Activated CD4-positive, alpha-beta T cell treated with anti-CD3 and anti-CD28 coated beads, Interleukin-10, Interleukin-2, amounts not matched to agents 100 ng/mL and 50 ng/mL, durations not matched to agents 16 hours and 8 hours (primary cell): ENCODE measurements around the gene FAM110D.
A peak's percentile ranks its signal among the peaks of the same experiment; 100 is the strongest.

Experiments used
- DNase-seq: peaks from one replicate; pipeline ENCODE4 v3.0.0-alpha.2; 2020

Gene FAM110D

GRCh38 chr1:26158908-26159742 is at the start of gene FAM110D:
TSS of gene FAM110D (plus strand) at chr1:26159079. CDS start at chr1:26161292, 2,213 bp downstream.
- DNase-seq: no peak

DNA sequence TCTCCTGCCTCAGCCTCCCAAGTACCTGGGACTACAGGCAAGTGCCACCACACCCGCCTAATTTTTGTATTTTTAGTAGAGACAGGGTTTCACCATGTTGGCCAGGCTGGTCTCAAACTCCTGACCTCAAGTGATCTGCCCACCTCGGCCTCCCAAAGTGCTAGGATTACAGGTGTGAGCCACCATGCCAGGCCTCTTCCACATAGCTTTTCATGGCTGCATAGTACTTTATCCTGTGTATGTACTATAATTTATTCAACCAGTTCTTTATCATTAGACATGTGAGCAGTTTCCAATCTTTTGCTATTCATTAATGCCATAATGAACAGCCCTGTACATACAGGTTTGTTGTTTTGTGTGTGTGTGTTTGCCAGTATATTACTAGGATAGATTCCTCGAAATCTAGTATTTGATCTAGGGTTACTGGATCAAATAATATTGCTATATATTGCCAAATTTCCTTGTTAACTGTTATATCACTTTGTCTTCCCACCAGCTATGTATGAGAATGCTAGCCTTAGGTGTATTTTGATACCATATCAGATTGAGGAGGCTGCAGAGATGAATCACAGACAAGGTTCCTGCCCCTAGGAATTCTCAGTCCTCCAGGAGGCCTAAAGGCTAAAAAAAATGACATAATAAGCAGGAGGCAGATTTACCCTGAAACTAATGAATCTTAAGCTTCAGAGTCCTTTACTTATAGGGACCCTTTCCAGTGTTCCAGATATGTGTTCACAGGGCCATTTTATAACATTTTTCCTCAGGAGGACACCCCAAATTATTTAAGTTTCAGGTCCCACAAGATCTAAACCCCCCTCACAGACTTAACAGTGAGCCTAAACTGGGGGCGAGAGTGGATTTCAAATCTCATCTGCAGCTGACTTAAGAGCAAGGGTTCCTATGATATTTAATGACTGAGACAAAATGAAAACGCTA is 49.4 kb upstream of the FAM110D start:
- no peak for DNase-seq

- DNase-seq: peak; percentile 77
Measured at GRCh38 chr1:26110731-26111529, 47.9 kb upstream of the FAM110D start.

GRCh38 chr1:26111530-26112406 is 47.1 kb upstream of the FAM110D start, which contains the start of gene PDIK1L:
TSS of gene PDIK1L (plus strand) at chr1:26111824. CDS start at chr1:26114309, 2,485 bp downstream.
- peak; percentile 96 for DNase-seq

- DNase-seq: peak; percentile 36
Measured at GRCh38 chr1:26112407-26112775, 46.5 kb upstream of the FAM110D start.

- no peak for DNase-seq
Measured at GRCh38 chr1:26114165-26114927, 44.5 kb upstream of the FAM110D start.

GRCh38 chr1:26119892-26120608 is 38.8 kb upstream of the FAM110D start:
- DNase-seq: no peak

- DNase-seq: no peak
Measured at GRCh38 chr1:26121854-26122773, 36.8 kb upstream of the FAM110D start.

GRCh38 chr1:26122988-26123973 is 35.6 kb upstream of the FAM110D start:
- DNase-seq: peak; percentile 60

DNA sequence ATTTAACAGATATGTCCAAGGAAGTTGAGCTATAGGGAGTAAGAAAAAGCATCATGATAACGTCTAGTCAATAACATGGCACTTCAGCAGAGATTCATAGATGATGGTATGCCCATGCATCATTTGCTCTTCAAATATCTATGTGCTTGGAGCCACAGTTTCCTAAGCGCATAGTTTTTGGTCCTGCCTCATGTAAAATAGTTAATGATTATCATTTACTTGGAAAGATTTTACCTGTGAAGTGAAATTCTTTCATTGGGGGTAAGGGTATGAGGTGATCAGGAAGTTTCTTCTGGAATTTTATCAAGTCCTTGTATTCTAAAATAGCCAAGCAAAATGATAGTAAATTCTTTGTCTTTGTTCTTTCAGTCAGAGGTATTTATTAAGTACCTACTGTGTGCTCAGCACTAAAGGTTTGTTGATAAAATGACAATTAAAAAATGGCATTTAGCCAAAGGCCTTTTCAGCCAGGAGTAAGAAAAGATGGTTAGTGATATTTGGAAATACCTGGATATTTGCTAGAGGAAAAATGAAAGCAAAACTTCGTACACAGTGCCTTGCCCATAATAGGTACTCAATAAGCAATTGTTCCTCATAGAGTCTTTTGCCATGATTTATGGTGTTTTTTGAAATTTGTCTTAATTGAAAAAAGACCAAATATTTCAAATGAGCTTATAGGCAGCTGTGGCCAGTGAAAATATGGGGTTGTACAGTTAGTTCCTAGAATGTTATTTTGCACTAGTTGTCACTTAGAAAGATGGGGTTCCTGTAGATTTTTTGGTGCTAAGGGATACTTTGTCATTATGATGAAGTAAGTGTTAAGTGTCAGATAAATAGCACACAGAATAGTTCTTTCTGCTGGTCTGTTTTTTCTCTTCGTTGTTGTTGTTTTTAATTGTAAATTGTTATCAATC is 34.2 kb upstream of the FAM110D start:
- no peak for DNase-seq

GRCh38 chr1:26125382-26125781 is 33.5 kb upstream of the FAM110D start:
- no peak for DNase-seq

DNA sequence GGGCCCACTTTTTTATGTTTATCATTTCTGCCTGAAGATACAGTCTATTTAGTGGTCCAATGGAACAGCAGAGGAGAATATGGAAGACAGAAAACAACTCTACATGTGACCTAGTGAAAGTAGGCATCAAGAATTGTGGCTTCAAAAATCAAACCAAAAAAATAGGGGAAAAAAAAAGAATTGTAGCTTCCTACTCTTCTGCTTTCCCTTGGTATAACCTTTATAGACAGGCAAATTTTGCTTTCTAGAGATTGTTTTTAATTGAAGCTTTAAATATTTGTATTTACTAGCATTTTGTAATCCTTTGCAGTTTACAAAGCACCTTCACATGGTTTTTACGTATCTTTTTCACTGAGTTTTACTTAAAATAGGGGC is 32.9 kb upstream of the FAM110D start:
- no peak for DNase-seq

GRCh38 chr1:26126321-26127084 is 32.4 kb upstream of the FAM110D start:
- DNase-seq: peak; percentile 91

DNA sequence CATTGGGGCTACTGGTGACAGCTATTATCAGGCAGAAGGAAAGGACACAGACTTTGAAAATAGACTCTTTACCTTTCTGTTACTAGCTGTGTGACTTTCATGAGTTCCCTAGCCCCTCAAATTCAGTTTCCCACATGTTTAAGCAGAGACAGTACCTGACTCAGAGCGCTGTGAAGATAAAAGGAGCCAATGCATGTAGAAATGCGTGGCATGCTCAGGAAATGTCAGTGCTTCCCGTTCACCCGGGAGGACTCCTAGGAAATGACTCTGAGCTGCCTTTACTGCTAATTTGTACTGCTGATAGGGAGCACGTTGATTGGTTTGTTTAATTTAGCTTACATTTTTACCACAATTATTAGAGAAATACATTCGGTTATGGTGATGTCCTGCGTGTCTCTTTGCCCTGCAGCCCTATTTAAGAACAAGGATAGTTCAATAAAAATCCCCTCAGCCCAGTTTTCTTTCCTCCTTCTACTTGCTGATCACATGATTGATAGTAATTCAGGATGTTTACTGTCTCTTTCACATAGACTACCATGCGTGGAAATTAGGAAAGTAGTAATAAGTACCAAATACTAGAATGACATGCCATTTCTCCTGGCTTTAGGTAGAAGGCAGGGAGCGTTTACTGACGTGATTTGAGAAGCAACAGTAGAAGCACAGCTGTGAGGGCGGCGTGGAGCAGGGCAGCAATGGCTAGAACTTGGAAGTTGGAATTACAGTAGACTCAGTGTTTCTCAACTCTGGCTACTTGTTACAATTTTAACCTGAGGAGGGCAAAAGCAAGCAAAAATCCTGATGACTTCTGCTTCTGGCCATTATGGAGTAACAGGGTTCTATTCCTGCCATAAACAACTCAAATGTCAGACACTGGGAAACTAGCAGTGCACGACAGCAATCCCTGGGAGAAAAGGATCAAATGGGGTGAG is 31.4 kb upstream of the FAM110D start:
- DNase-seq: peak; percentile 21

DNA sequence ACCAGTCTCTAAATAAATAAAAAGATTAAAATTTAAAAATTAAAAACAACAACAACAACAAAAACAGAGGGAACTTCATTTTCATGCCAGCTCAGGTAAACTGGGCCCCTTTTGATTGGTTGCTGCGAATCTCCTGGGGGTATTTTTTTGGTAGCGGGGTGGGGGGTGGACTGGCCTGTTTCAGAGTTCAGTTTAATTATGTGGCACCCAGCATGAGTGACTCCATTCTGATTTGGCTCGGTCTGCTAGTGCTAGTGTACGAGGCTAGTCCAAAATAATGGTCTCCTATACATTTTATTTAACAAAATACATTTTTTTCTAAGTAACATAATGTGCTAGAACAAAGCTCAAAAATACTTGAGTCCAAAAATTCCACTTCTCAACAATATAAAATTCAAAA is 29.1 kb upstream of the FAM110D start:
- no peak for DNase-seq
